PC-3 (cell line): ENCODE measurements around the gene MPG. TPM values are rescaled to one million over a fixed set of nuclear protein-coding genes. Genes with fewer than 3 reads are reported as not detected.

Experiments used
- ATAC-seq: fragments of 200-7000 bp; cut with Tn5 transposase; 2 replicates; pipeline ENCODE4 v1.9.1; 2020; ENCODE audit warnings: mild to moderate bottlenecking, moderate library complexity
- BruUV-seq: library from RNA; stranded (reverse); fragments of 400-500 nt; replicated peaks from 2 replicates; lab custom pipeline; 2021; lab: Mats Ljungman, UMichigan
- CTCF ChIA-PET: fragments of 300-600 bp; sonication (Branson Sonifier 250); formaldehyde crosslinking; loops from one replicate; lab custom pipeline; 2022; ENCODE audit warnings: antibody characterized with exemption; lab: Charles Lee
- POLR2A ChIA-PET: fragments of 300-600 bp; sonication (Branson Sonifier 250); formaldehyde crosslinking; loops from one replicate; lab custom pipeline; 2022; ENCODE audit warnings: antibody characterized with exemption; ENCODE audit not compliant: unreplicated experiment; lab: Charles Lee
- DNase-seq: peaks from one replicate; pipeline ENCODE4 v3.0.0-alpha.2; 2015
- H2AFZ ChIP-seq: fragments of 300-600 bp; sonication (generic); 2 replicates; pipeline ENCODE4 v1.6.0; 2016; ENCODE audit warnings: antibody characterized with exemption, low read length
- H3F3A ChIP-seq: fragments of 300-600 bp; sonication (generic); one replicate; pipeline ENCODE4 v1.6.0; 2017; ENCODE audit warnings: antibody characterized with exemption, low read length, control low read depth, mild to moderate bottlenecking; ENCODE audit not compliant: unreplicated experiment
- H3K27ac ChIP-seq: fragments of 300-600 bp; sonication (generic); 2 replicates; pipeline ENCODE4 v1.5.1; 2016; ENCODE audit warnings: mild to moderate bottlenecking, low read length
- H3K27me3 ChIP-seq: fragments of 300-600 bp; sonication (generic); 2 replicates; pipeline ENCODE4 v1.6.1; 2016; ENCODE audit warnings: low read length, mixed read lengths
- H3K36me3 ChIP-seq: fragments of 300-600 bp; sonication (generic); 2 replicates; pipeline ENCODE4 v1.6.1; 2016; ENCODE audit warnings: low read depth, mixed run types, low read length, mixed read lengths
- H3K4me1 ChIP-seq: fragments of 300-600 bp; sonication (generic); 2 replicates; pipeline ENCODE4 v1.5.1; 2016; ENCODE audit warnings: low read length; ENCODE audit not compliant: insufficient read depth
- H3K4me2 ChIP-seq: fragments of 300-600 bp; sonication (generic); 2 replicates; pipeline ENCODE4 v1.6.0; 2016; ENCODE audit warnings: low read length
- H3K4me3 ChIP-seq: fragments of 300-600 bp; sonication (generic); 2 replicates; pipeline ENCODE4 v1.5.1; 2016; ENCODE audit warnings: mild to moderate bottlenecking, low read length, mixed read lengths
- H3K79me2 ChIP-seq: fragments of 300-600 bp; sonication (generic); 2 replicates; pipeline ENCODE4 v1.6.1; 2017; ENCODE audit warnings: low read length, mixed read lengths
- H3K9ac ChIP-seq: fragments of 300-600 bp; sonication (generic); 2 replicates; pipeline ENCODE4 v1.6.0; 2016; ENCODE audit warnings: mild to moderate bottlenecking, low read length
- H3K9me2 ChIP-seq: fragments of 300-600 bp; sonication (generic); replicated peaks from 2 replicates; pipeline ENCODE4 v1.6.1; 2016; ENCODE audit warnings: mixed run types, low read length, mixed read lengths
- H3K9me3 ChIP-seq: fragments of 300-600 bp; sonication (generic); 2 replicates; pipeline ENCODE4 v1.6.1; 2016; ENCODE audit warnings: low read length, mixed read lengths
- H4K20me1 ChIP-seq: fragments of 300-600 bp; sonication (generic); 2 replicates; pipeline ENCODE4 v1.6.1; 2016; ENCODE audit warnings: low read length, mixed read lengths
- EZH2 ChIP-seq: fragments of 300-600 bp; sonication (generic); IDR thresholded peaks from one replicate; pipeline ENCODE4 v1.6.1; 2017; ENCODE audit warnings: antibody characterized with exemption, mild to moderate bottlenecking, low read length; ENCODE audit not compliant: unreplicated experiment
- EZH2phosphoT487 ChIP-seq: fragments of 300-600 bp; sonication (generic); IDR thresholded peaks from 2 replicates; pipeline ENCODE4 v1.6.1; 2018; ENCODE audit warnings: mild to moderate bottlenecking, antibody characterized with exemption, low read length, borderline replicate concordance
- intact Hi-C: fragments of 100-400 bp; cut with micrococcal nuclease; formaldehyde crosslinking; loops from 2 replicates; pipeline ENCODE4 v1.9.0; 2023
- total RNA-seq: library from RNA; depleted of rRNA; stranded (reverse); fragments of >200 nt; gene quantifications from 2 replicates; pipeline ENCODE4 v1.2.3, GENCODE V29; 2014
- TF ChIP-seq, protein P1 (sequence below): fragments of 300-600 bp; sonication (generic); conservative IDR thresholded peaks from 2 replicates; pipeline ENCODE4 v1.5.1; 2017; ENCODE audit warnings: antibody characterized with exemption, low read depth, mild to moderate bottlenecking, low read length

MPG gene
- total RNA-seq, 1 experiment from 2014 or later: 147 TPM

DNA sequence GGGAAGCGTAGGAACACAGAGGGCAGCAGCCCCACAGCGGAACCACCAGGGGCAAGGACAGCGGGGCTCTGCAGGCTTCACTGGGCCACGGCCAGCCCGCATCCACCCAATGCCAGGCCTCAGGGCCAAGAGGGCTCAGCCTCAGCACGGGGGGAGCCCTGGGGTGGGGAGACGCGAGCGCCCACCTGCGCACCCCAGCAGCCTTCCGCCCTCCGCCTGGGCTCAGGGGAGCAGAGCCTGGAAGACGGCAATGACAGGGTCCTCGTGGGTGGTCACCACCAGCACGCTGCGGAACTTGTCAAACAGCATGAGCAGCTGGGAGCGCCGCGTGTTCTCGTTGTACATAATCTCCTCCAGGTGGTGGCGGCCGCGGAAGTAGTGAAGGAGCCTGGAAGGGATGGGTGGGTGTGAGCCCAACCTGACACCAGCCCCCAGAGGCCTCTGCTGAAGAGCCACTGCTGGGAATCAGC lies 8.5 kb downstream of the MPG start:
- Histone ChIP-seq H3K9ac (no peak overlapping the region), H3K79me2 (no peaks in the 10 kb centered on the region), H3K27me3 (no peaks in the 10 kb centered on the region), H3K4me1 (peaks cover 18% of the 10 kb centered on the region), H3F3A (no peaks in the 10 kb centered on the region), H3K9me3 (no peaks in the 10 kb centered on the region), H3K4me2 (no peak overlapping the region), H2AFZ (no peak overlapping the region), H3K9me2 (no peaks in the 10 kb centered on the region), H3K4me3 (no peak overlapping the region), H4K20me1 (peaks cover 10% of the 10 kb centered on the region; the same call in 1 of the 2 replicates), H3K36me3 (no peaks in the 10 kb centered on the region; the same call in 1 of the 2 replicates), H3K27ac (no peak overlapping the region)
- no TSS peak for BruUV-seq
- ChIA-PET CTCF (no interaction called here), POLR2A (no interaction called here)
- no peak for ATAC-seq
- no peak for DNase-seq
- intact Hi-C loops: no loop called here
- TF ChIP-seq EZH2phosphoT487 (no peak), EZH2 (no peak)

DNA sequence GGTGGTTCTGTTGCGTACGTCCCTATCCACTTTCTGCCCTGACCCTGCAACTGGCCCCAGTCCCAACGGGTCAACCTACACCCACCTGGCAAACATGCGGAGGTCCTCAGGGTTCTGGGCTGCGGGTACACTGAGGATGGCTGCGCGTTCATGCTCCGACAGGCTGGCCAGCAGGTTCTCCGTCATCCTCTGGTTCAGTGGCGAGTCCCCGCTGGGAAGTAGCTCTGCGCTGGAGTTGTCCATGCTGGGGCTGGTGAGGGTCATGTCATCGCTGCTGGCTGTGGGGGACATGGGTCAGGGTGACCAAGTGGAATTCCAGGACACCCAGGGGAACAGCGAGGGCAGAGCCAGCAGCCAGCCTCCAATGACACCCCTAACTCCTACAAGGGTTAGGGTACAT lies 10.6 kb downstream of the MPG start:
- no peak overlapping the region for H3K4me3 ChIP-seq
- no peak overlapping the region for H3K4me2 ChIP-seq
- H3K9me2 ChIP-seq: no peaks in the 10 kb centered on the region
- no peaks in the 10 kb centered on the region; the same call in 1 of the 2 replicates for H3K36me3 ChIP-seq
- no peaks in the 10 kb centered on the region for H3F3A ChIP-seq
- no peaks in the 10 kb centered on the region for H3K27me3 ChIP-seq
- no peaks in the 10 kb centered on the region for H3K79me2 ChIP-seq
- no peak overlapping the region for H2AFZ ChIP-seq
- CTCF ChIA-PET: no interaction called here
- POLR2A ChIA-PET: no interaction called here
- intact Hi-C loops: no loop called here
- TF ChIP-seq, protein P1, sequence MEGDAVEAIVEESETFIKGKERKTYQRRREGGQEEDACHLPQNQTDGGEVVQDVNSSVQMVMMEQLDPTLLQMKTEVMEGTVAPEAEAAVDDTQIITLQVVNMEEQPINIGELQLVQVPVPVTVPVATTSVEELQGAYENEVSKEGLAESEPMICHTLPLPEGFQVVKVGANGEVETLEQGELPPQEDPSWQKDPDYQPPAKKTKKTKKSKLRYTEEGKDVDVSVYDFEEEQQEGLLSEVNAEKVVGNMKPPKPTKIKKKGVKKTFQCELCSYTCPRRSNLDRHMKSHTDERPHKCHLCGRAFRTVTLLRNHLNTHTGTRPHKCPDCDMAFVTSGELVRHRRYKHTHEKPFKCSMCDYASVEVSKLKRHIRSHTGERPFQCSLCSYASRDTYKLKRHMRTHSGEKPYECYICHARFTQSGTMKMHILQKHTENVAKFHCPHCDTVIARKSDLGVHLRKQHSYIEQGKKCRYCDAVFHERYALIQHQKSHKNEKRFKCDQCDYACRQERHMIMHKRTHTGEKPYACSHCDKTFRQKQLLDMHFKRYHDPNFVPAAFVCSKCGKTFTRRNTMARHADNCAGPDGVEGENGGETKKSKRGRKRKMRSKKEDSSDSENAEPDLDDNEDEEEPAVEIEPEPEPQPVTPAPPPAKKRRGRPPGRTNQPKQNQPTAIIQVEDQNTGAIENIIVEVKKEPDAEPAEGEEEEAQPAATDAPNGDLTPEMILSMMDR: no peak
- no peak overlapping the region for H3K27ac ChIP-seq
- H3K9ac ChIP-seq: no peak overlapping the region
- peaks cover 18% of the 10 kb centered on the region for H3K4me1 ChIP-seq
- DNase-seq (no peak), ATAC-seq (no peak)
- H3K9me3 ChIP-seq: no peaks in the 10 kb centered on the region
- H4K20me1 ChIP-seq: peaks cover 10% of the 10 kb centered on the region; the same call in 1 of the 2 replicates
- no TSS peak for BruUV-seq

DNA sequence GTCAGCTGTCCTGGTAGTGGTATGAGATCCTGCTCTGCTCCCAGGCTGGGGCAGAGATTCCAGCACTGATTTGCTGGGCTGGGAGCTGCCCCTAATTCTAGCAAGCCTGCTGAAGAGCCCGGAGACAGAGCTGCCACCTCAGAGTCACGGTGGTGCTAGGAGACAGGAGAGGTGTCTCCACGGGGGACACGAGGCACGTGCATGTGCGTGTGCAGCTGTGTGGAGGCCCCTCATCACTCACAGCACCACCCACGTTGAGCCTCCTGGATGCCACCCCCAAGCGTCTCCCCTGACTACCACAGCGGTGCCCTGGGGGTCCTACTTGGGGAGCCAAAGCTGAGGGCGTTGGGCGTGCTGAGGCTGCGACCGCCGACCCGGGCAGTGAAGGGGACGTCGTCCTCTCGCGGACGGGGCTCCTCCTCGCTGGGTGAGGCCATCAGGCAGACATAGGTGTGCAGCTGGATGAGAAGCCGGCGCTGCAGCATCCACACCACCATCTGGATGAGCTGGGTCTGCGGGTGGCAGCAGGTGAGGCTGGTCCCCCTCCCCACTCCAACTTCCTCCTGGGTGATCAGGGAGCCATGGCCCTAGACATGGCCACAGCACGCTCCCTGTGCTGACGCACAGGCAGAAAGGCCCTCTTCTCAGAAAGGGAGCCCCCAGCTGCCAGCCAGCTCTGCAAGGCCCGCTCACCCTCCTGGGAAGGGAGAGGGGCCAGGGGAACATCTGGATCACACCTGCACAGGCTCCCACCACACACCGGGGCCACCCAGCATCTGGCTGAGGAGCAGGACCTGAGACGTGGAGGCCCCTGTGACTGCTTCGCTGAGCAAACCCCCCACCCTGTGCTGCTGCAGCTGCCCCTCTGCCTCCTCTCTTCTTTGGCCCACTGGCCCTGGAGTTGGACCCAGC lies 11.6 kb downstream of the MPG start:
- Histone ChIP-seq H3K27me3 (no peaks in the 10 kb centered on the region), H3F3A (no peaks in the 10 kb centered on the region), H3K4me2 (no peak overlapping the region), H4K20me1 (peaks cover 6% of the 10 kb centered on the region; the same call in 1 of the 2 replicates), H3K4me3 (no peak overlapping the region), H3K9me2 (no peaks in the 10 kb centered on the region), H3K79me2 (no peaks in the 10 kb centered on the region), H3K9me3 (no peaks in the 10 kb centered on the region), H3K36me3 (no peaks in the 10 kb centered on the region; the same call in 1 of the 2 replicates), H3K9ac (no peak overlapping the region), H3K4me1 (peaks cover 10% of the 10 kb centered on the region), H3K27ac (no peak overlapping the region), H2AFZ (no peak overlapping the region)
- ChIA-PET POLR2A (no interaction called here), CTCF (no interaction called here)
- no peak for DNase-seq
- BruUV-seq: no TSS peak
- no peak for ATAC-seq
- TF ChIP-seq EZH2phosphoT487 (no peak), EZH2 (no peak)
- TF ChIP-seq, protein P1: no peak
- intact Hi-C loops: no loop called here
